Urinary bladder (tissue), 4 donors: Measurements from ENCODE around the gene OPRM1. TPM values are rescaled to one million over a fixed set of nuclear protein-coding genes. Genes with fewer than 3 reads are reported as not detected.

Source experiments
- DNase-seq: peaks from one replicate; pipeline ENCODE4 v3.0.0-alpha.2; 2015; ENCODE audit errors: extremely low spot score
- H3K27ac ChIP-seq: one replicate; pipeline ENCODE4 v1.5.1; 2013; ENCODE audit warnings: low read depth, mild to moderate bottlenecking, moderate library complexity
- H3K36me3 ChIP-seq: one replicate; pipeline ENCODE4 v1.6.1; 2013; ENCODE audit warnings: mild to moderate bottlenecking, moderate library complexity; ENCODE audit not compliant: insufficient read depth
- H3K4me1 ChIP-seq: one replicate; pipeline ENCODE4 v1.6.1; 2013; ENCODE audit warnings: mild to moderate bottlenecking, moderate library complexity; ENCODE audit not compliant: insufficient read depth
- H3K4me3 ChIP-seq: one replicate; pipeline ENCODE4 v1.5.1; 2013; ENCODE audit warnings: low read depth, low read length
- WGBS: extraction: QIAGEN DNeasy Blood & Tissue Kit; methylation state at CpG from one replicate; pipeline ENCODE4 v1.1.7; 2013; 5-methylcytosine and 5-hydroxymethylcytosine counted together
- polyA plus RNA-seq: library from polyadenylated mRNA; stranded (reverse); fragments of 200-250 nt; gene quantifications from one replicate; pipeline ENCODE4 v1.2.3, GENCODE V29; 2013
- total RNA-seq: library from RNA; depleted of rRNA; stranded (reverse); fragments of >200 nt; gene quantifications from one replicate; pipeline ENCODE4 v1.2.3, GENCODE V29; 2014
- donor health status: healthy with polysubstance abuse.
- donor health status: healthy.

Gene OPRM1
- total and polyA plus RNA-seq, 2 donors = 0.09 to 1.2 TPM

DNA sequence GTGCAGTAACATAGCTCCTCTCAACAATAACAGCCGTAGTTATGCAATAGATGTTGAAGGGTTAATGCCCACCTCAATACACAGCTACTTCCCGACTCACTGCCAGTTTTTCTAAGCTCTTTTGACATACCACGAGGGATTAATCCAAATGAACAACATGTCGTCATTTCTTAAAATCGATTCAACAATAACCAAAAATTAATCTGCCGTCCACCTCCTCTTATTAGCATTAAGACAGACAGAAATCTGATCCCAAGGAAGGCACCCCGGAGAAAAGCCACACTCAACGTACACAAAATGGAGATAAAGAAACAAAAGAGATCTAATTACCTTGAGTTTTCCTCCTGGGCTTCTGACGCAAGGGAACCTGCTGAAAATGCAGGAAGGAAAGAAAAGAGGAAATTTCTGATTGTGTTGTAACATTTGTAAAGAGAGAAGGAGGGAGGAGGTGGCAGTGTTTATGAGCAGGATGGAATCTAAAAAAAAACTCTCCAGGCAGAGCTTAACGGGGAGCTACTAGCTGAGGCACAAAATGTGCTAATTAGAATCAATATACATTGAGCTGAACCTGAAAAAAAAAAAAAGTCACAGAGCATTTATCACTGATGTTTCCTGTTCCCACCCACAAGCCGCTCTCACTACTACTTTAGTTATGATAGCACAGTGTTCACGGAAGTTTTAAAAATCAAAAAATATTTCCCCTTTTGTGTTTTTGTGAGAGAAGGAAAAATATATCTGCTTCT is 208.2 kb downstream of the OPRM1 start:
- H3K4me3 ChIP-seq = peak overlapping the region; percentile 35

DNA sequence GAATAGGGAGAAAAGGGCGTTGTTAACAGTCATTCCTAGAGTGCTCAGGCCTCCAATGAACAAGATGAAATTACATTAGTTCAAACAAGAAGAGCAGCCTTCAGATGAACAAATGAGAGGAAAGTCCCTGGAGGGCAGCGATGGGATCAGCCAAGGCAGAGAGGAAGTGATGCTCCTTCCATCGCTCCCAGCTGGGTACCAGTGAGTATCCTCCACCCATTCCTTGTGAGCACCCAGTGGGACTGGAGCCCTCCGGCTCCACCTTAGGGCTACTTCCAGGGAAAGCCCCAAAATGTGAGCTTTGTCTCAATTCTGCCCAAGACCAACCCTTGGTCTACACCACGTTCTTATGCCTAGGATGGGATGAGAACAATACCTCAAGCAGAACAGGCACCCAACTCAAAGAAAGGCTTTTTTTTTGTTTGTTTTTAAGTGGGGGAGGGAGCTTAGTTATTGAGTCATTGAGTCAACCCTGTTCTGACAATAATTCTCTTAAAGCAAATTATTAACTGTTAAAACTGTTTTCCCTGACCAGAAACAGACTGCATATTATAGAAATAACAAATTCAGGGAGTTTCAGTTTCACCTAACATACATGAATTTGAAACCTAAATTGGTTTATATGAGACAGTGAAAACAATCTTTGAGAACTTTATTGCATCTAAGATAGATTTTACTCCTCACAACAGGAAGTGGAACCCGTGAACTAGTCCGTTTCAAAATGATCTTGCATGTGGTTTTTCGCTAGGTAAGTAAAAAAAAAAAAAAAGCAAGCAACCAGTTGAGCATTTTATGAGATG is 210.7 kb downstream of the OPRM1 start:
- 85% methylated on average over 8 of the region's 8 CpGs for WGBS
- DNase-seq = no peak
- no peak overlapping the region for H3K27ac ChIP-seq
- H3K4me1 ChIP-seq = no peaks in the 10 kb centered on the region
- no peak overlapping the region for H3K4me3 ChIP-seq
- no peaks in the 10 kb centered on the region for H3K36me3 ChIP-seq

More for the DNA sequence above, 208.2 kb downstream of the OPRM1 start:
- Histone ChIP-seq H3K27ac (no peak overlapping the region), H3K36me3 (no peaks in the 10 kb centered on the region), H3K4me1 (no peaks in the 10 kb centered on the region)
- no peak for DNase-seq
- WGBS = 55% methylated on average over 12 of the region's 12 CpGs

DNA sequence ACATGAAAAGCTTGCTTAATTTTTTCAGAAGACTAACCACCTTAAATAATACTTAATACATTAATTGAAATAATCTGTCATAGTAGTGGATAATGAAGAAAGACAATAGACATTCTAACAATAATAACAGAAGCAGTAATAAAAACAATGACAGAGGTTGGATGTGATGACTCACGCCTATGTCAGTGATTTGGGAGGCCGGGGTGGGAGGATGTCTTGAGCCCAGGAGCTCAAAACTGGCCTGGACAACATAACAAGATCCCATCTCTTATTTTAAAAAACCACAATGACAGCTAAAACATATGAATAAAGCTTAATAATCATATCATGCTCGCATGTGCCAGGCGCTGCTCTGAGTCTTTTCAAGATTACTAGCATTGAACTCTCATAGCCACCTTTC is 212.1 kb downstream of the OPRM1 start:
- Histone ChIP-seq H3K4me3 (no peak overlapping the region), H3K4me1 (no peaks in the 10 kb centered on the region), H3K36me3 (no peaks in the 10 kb centered on the region), H3K27ac (no peak overlapping the region)
- 87% methylated on average over 4 of the region's 4 CpGs for WGBS
- DNase-seq = no peak

DNA sequence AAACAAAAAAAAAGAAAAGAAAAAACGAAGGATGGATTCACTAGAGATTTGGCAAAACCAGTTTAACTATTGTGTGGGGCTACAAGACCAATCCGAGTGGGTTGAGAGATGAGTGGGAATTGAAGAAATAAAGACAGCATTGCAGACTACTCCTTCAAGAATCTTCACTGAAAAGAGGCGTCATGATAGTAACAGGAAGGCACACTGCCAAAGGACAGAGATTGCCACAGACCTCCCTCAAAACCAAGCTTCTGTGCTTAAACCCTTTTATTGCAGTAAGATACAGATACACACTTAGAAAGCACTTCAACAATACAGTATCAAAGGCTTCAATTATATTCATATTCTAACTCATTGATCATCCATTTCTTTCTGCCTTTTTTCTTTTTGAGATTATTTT is 213.6 kb downstream of the OPRM1 start:
- Histone ChIP-seq H3K4me3 (no peak overlapping the region), H3K27ac (no peak overlapping the region), H3K36me3 (no peaks in the 10 kb centered on the region), H3K4me1 (no peaks in the 10 kb centered on the region)
- 65% methylated on average over 3 of the region's 3 CpGs for WGBS
- DNase-seq = no peak

DNA sequence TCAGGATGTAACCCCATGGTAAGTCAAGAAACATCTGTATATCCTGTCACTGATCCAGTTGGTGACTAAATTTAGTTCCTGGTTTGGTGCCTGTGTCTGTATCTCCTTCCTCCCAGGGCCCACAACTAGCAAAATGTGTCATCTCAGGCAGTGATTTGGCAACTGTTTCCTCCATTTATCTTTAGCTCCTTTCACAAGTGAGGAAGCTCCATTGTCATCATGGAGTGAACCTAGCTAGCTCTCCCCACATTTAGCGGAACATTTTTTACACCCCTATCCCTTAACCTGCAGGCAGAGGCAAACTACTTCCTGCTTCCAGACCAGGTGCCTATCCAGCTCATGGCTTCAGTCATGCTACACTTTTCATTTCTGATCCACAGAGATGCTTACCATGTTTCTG is 218.0 kb downstream of the OPRM1 start:
- Histone ChIP-seq H3K36me3 (no peaks in the 10 kb centered on the region), H3K4me1 (no peaks in the 10 kb centered on the region), H3K27ac (no peak overlapping the region), H3K4me3 (no peak overlapping the region)
- DNase-seq = no peak
- WGBS = 80% methylated on average over 1 of the region's 1 CpG

DNA sequence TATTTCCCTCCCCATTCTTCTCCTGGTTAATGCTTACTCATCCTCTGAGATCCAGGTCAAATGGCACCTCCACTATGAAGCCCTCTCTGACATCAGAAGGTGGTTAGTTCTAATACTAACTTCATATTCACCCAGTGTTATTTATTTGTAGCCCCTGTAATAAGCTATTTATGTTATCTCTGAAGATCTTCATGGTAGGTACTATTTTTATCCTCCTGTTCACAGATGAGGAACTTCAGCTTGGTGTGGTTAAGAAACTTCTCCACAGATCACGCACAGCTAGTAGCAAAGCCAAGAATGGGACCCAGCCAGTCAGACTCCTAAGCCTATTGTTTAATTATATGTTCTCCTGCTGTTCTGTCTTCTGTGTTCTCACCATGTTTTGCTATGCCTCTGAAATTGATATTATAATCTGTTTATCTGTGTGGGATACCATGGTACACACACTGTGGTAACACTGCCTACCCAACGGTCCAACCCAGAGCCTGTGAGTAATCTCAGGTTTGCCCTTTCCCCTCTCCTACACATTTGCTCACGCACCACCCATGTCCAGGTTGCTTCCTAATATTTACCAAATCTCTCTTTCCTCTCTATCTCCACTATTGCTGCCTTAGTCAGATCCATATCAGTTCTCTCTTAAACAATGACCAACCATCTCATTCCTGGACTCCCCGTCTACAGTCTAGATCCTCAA is 219.2 kb downstream of the OPRM1 start:
- Histone ChIP-seq H3K4me1 (no peaks in the 10 kb centered on the region), H3K4me3 (no peak overlapping the region), H3K36me3 (no peaks in the 10 kb centered on the region), H3K27ac (no peak overlapping the region)
- no peak for DNase-seq
- WGBS = 78% methylated on average over 4 of the region's 4 CpGs

DNA sequence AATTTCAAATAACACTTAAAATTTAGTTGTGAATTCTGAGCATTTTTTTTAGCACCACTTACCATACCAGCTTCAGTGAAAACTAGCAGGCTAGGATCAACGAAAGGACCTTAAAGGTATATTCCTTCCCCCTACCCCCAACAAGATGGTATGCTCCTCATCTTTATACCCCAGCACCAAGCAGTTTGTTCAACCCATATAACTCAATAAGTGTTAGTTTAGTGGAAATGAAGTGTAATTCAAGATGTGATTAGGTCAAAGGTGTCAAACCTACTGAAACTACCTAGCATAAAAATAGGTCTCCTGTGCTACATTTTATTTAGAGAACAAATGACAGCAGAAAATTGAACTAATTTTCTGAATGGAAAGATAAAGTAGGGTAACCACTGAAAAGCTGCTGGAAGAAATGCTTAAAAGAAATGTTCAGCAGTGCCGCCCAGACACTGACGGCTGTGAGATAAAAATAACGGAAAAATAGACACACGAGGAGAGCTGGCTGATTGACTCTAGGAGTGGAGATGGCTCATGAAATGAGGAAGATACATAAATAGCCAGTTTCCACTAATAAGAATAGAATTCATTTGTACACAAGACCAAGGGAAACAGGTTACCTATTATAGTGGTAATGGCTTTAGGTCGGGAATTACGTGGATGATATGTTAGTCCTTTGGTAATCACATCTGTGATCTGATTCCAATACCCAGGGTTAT is 222.8 kb downstream of the OPRM1 start:
- no peak overlapping the region for H3K4me3 ChIP-seq
- DNase-seq = no peak
- 88% methylated on average over 7 of the region's 7 CpGs for WGBS
- no peak overlapping the region for H3K27ac ChIP-seq
- H3K36me3 ChIP-seq = no peaks in the 10 kb centered on the region
- H3K4me1 ChIP-seq = no peaks in the 10 kb centered on the region

DNA sequence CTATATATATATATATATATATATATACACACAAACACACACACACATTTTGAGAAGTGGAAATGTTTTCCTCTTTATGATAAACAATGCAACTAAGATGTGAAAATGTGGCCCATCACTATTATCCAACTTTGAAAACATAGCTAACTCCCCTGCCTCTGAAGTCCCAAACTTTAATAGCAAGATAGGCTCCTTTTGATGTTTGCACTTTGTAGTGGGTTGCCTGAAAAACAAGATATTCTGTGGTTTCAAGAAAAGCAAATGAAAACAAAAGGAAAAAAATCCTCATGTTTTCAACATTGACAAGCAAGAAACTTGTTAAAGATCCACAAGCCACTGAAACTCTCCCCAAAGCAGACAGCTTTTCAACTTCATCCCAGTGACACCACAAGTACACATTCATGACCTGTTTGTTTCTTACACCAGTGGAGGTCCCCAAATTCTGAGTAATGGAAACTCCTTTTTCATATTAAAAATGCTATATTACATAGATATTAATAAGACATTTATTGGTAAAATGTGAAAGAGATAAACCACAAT is 227.6 kb downstream of the OPRM1 start:
- Histone ChIP-seq H3K4me1 (no peaks in the 10 kb centered on the region), H3K4me3 (no peak overlapping the region), H3K36me3 (no peaks in the 10 kb centered on the region), H3K27ac (no peak overlapping the region)
- no peak for DNase-seq

DNA sequence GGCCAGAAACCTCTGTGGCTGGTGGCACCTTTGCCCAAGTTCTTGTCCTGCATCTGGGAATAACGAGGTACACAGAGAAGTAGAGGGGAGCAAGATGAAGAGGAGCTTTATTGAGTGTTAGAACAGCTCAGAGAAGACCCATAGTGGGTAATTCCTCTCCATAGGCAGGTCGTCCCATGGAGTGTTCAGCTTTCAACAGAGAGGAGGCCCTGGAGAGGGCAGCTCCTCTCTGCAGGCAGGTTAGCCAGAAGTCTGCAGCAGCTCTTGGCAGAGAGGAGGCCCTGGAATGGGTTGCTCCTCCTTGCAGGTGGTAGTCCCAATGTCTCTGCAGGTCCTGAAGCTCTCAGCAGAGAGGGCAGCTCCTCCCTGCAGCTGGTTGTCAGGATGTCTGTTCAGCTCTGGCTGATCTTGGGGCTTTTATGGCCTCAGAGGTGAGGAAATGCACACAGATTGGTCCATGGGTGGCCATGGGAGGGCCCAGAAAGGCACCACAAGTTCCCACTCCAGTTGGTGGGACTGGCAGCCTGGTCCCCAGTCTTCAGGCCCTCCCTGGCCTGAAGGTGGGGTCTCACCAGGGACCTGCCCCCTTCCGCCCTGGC is 228.6 kb downstream of the OPRM1 start:
- 82% methylated on average over 3 of the region's 3 CpGs for WGBS
- Histone ChIP-seq H3K4me3 (no peak overlapping the region), H3K4me1 (no peaks in the 10 kb centered on the region), H3K36me3 (no peaks in the 10 kb centered on the region), H3K27ac (no peak overlapping the region)
- DNase-seq = no peak

DNA sequence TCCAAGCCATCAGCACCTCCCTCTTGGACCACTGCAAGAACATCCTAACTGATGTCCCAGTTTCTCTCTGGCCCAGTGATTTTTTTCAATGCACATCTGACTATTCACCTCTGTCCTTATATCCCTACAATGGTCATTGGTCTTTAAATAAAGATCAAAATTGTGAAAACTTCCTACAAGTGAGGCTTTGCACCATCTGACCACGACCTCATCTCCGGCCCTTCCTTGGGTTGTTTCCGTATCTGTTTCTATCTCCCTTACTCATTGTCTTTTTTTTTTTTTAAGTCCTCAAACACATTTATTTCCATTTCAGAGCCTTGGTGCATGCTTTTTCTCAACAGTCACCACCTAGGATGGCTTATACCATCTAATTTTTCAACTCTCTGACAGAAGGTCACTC is 229.4 kb downstream of the OPRM1 start:
- Histone ChIP-seq H3K4me3 (no peak overlapping the region), H3K4me1 (no peaks in the 10 kb centered on the region), H3K36me3 (no peaks in the 10 kb centered on the region), H3K27ac (no peak overlapping the region)
- no peak for DNase-seq
- WGBS = 86% methylated on average over 3 of the region's 3 CpGs

DNA sequence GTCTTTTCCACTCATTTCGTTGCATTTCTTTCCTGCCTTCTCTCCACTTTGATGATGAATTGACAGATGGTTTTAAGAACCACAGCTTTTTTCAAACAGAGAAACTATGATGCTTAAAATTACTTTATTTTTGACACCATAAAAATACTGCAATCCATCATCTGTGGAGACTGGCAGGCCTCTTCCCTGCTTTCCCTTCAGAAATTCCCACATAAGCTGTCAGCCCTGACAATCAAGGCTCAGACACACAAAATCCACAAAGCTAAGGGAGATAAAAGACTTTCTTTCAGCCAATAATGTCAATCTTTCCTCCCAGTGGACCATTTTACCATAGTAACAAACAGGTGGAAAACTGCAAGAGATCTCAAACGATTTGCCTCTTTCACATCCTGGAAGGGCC is 235.1 kb downstream of the OPRM1 start:
- H3K4me1 ChIP-seq = no peaks in the 10 kb centered on the region
- 89% methylated on average over 2 of the region's 2 CpGs for WGBS
- H3K36me3 ChIP-seq = no peaks in the 10 kb centered on the region
- DNase-seq = no peak
- no peak overlapping the region for H3K27ac ChIP-seq
- no peak overlapping the region for H3K4me3 ChIP-seq

DNA sequence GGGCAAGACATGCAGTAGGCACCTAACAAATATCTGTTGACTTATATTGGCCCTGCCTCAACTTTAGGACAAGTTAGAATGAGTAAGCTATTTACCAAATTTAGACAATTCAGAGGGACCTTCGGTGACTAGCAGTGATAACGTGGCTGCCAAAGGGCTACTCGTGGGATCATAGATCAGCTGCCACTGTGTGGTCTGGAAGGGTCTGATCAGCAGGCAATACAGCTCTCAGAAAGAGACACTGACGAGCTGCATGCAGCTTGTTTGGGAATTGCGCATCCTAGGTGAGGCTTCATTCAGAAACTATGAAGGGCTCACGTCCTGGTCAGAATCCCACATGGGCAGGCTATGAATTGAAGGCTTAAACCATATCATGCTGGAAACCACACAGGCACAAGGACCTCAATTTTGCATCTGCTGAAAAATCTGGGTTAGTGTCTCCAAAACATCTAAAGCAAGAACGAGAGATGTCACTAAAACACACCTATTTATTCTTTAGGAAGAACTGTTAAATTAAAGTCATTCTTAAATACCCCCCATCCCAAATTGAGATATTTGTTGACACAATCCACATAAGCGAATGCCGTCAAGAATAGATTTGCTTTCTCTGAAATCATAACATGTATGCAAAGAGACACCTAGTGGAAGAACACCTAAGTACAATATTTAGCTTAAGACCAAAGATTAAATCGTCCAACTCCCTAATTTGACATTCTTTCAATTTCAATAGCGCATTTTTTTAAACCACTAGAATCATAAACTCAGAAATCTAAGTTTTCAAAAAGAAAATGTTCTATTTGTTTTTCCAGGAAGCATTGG is 238.0 kb downstream of the OPRM1 start:
- 37% methylated on average over 11 of the region's 11 CpGs for WGBS
- no peaks in the 10 kb centered on the region for H3K4me1 ChIP-seq
- DNase-seq = no peak
- H3K4me3 ChIP-seq = no peak overlapping the region
- no peak overlapping the region for H3K27ac ChIP-seq
- no peaks in the 10 kb centered on the region for H3K36me3 ChIP-seq
